Measurements from ENCODE around the gene CEP57.
"Not testable (repeated sequence)": the region's sequence is repeated elsewhere in the genome, so short reads cannot be mapped to it uniquely, and the experiment has no call there.

The CEP57 gene

GRCh38 chr11:95863486-95864140, 73.3 kb downstream of the CEP57 start:
- no peak for DNase-seq

DNA sequence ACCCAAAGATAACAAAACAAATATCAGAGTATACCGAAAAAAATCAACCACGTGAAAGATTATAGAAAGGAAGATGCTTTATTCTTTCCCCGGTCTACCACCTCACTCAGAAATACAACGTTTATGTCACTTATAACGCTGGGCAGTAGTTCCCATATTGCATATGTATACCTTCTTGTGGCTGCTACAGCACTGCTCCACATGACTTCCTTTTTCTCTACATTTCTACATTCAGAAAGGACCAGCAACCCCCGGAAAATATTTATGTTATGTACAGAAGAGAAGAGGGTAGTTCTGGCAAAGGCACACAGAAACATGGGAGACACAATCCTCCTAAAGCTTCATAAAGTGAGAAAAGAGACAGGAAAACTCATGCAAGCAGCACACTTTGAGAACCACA, 76.8 kb downstream of the CEP57 start:
- no peak for DNase-seq

DNA sequence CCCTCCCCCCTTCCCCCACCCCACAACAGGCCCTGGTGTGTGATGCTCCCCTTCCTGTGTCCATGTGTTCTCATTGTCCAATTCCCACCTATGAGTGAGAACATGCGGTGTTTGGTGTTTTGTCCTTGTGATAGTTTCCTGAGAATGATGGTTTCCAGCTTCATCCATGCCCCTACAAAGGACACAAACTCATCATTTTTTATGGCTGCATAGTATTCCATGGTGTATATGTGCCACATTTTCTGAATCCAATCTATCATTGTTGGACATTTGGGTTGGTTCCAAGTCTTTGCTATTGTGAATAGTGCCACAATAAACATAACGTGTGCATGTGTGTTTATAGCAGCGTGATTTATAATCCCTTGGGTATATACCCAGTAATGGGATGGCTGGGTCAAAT, 80.6 kb downstream of the CEP57 start:
- not testable (repeated sequence) for DNase-seq

DNA sequence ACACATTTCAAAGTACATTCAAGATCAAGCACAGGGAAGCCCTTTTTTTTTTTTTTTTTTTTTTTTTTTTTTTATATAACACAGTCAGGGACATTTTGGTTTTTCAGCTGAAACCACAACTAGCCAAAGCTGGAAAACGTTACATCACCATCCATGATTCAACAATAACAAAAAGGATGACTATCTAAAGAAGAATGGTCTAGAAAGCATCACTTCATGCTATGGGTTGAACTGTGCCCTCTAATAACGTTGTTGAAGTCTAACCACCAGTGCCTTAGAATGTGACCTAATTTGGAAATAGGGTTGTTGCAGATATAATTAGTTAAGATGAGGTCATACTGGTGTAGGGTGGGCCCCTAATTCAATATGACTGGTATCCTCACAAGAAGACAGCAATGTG, 87.0 kb downstream of the CEP57 start:
- peak; percentile 31 for DNase-seq
